ENCODE data around the gene EXD1. TPM values are rescaled to one million over a fixed set of nuclear protein-coding genes. Genes with fewer than 3 reads are reported as not detected.
A peak's percentile ranks its signal among the peaks of the same experiment; 100 is the strongest.
"Not testable (repeated sequence)": the region's sequence is repeated elsewhere in the genome, so short reads cannot be mapped to it uniquely, and the experiment has no call there.

EXD1 gene
- total RNA-seq, 2 donors from 2014 or later = not detected

DNA sequence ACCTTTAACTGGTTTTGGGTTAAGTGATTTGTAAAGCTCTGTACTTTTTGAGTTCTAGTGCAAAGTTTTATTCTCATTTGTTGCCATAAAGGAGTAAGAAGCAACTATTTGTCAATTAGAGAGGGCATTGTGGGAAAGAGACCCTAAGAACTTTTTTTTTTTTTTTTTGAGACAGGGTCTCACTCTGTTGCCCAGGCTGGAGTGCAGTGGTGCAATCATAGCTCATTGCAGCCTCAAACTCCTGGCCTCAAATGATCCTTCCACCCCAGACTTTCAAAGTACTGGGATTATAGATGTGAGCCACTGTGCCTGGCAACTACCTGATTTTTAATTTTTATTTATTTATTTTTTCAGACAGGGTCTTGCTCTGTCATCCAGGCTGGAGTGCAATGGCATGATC is 5.4 kb upstream of the EXD1 start:
- ATAC-seq = no peak
- intact Hi-C loops (cut with DNase I) = no loop called here

DNA sequence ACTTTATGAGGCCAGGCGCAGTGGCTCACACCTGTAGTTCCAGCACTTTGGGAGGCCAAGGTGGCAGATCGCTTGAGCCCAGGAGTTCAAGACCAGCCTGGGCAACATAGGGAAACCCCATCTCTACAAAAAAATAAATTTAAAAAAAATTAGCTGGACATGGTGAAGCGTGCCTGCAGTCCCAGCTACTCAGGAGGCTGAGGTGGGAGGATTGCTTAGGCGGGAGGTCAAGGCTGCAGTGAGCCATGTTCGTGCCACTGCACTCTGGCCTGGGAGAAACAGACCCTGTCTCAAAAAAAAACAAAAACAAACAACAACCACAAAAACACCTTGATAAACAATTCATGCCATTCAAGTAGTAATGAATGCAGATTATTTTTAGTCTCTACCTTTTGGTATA is 4.7 kb upstream of the EXD1 start:
- intact Hi-C loops (cut with DNase I); DNase-seq; ATAC-seq: not testable (repeated sequence)

More for the DNA sequence above, 5.4 kb upstream of the EXD1 start:
- DNase-seq = no peak

DNA sequence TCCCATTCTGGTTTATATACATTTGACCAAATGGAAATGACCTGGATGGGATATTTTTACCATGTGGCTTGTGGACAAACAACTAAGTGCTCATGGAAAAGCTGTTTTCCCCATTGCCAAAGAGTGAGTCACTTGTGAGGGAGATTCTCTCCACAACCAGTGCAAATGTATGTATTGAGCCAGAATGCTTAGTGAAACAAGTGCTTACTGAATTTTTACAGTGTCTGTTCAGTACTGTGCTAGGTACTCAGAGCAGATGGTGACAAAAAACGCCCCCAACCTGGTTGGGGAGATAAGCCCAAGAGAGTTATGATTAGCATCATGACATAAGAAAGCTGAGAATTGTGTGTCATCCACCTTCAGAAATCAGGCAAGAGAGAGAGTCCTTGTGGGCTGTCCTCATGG is 2.8 kb upstream of the EXD1 start:
- DNase-seq = no peak
- ATAC-seq = no peak
- intact Hi-C loops (cut with DNase I) = loop anchor here in 1 of 2 donors (5.0 kb wide), 1 partner anchor 49 kb away; no protein-coding TSS in a partner anchor

DNA sequence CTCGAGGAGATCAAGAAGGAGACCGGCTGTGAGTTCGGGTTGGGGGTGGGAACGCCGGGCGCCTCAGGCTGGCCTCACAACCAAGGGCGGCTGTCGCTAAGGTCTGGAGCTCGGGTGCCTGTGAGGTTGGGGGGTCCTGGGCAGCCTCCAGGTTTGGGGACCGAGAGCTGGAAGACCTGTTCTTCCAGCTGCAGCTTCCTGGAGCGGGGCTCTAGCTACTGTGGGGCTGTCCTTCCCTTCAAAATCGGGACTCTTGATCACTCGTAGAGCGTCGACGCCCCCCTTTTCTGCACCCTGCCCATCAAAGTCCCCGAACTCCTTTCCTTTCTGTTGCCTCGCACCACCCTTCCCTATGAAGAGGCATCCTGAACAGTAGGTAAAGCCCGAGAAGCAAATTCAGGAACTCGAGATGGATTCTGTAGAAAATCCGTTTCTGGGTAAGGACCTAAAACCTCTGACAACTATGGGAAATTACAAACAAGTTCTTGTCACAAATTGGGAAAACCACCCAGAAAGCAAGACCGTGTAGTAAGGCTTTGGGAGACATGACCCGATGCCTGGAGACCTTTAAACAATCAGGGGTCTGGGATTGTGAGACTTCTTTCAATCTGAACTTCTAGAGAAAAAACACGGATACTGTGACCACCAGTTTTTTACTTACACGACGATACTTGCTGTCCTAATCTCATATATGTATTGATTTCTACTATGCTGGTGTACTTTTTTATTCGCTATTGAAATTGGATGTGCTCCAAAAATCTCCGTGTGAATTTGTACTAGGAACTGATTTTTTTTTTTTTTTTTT is 1.1 kb upstream of the EXD1 start:
- ATAC-seq (peak; percentile 50 to 59), DNase-seq (no peak)
- intact Hi-C loops (cut with DNase I) = loop anchor here in 1 of 2 donors (5.0 kb wide), 1 partner anchor 51 kb away; no protein-coding TSS in a partner anchor

GRCh38 chr15:41230345-41230649 is 260 bp downstream of the EXD1 start:
- no peak for ATAC-seq
- intact Hi-C loops (cut with DNase I) = loop anchor here in 1 of 2 donors (5.0 kb wide), 1 partner anchor 52 kb away; no protein-coding TSS in a partner anchor
- DNase-seq = no peak

GRCh38 chr15:41219381-41219780 is 11.2 kb downstream of the EXD1 start:
- no peak for DNase-seq
- intact Hi-C loops (cut with DNase I) = no loop called here
- no peak for ATAC-seq

DNA sequence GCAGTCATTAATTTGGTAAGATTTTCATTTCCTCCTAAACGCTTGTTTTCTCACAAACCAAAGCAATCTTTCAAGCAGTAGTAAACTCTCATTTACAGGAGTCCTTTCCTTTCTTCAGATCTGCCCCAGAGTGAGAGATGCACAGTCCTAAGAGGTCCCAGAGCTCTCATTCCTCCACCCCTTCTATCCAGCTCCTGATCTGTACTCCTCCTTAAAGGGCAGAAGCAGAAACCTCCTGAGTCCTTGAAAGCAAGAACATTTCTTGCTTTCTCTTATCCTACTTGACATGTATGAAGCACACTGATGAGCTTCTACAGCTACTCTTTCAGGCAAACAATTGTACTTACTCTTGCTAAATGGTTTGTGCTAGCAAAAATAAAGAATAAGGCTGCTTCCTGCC is 11.7 kb downstream of the EXD1 start:
- DNase-seq (no peak), ATAC-seq (no peak)
- intact Hi-C loops (cut with DNase I) = no loop called here

DNA sequence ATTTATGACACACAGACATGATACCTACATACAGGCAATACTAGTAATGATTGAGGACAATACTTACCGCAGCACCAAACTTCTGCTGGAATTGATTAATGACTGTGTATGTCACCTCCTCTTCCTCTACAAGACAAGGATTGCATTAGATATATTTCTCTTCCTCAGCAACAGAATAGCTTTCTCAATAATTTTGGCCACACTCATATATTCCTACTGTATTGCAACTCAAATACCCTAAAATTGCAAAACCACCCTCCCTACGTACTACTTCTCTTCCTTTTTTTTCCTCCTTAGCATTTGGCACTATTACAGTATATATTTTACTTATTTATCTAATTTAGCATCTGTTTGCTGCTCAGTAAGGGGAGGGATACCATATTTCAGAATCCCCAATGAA is 14.8 kb downstream of the EXD1 start:
- DNase-seq = no peak
- intact Hi-C loops (cut with DNase I) = no loop called here
- ATAC-seq = no peak

DNA sequence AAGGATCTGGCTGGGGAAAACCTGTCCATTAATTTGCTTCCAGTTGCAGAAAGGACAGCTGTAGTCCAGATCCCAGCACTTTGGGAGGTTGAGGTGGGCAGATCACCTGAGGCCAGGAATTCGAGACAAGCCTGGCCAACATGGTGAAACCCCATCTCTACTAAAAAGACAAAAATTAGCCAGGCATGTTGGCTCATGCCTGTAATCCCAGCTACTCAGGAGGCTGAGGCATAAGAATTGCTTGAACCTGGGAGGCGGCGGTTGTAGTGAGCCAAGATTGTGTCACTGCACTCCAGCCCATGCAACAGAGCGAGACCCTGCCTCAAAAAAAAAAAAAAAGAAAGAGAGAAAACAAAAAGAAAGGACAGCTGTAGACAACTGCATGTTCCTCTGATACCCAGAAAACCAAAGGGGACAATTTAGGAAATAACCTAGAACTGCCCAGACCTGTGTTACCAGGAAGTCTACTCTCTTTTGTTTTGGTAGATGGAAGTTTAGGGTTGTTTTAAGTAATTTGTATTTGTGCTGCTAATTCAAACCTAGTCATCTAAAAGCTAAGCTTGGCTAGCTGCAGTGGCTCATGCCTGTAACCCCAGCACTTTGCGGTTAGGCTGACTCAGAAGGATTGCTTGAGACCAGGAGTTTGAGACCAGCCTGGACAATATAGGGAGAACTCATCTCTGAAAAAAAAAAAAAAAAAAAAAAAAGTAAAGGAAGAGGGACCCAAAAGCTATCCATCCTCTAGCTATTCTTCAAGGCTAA is 22.7 kb downstream of the EXD1 start:
- intact Hi-C loops (cut with DNase I) = no loop called here
- ATAC-seq = no peak

DNA sequence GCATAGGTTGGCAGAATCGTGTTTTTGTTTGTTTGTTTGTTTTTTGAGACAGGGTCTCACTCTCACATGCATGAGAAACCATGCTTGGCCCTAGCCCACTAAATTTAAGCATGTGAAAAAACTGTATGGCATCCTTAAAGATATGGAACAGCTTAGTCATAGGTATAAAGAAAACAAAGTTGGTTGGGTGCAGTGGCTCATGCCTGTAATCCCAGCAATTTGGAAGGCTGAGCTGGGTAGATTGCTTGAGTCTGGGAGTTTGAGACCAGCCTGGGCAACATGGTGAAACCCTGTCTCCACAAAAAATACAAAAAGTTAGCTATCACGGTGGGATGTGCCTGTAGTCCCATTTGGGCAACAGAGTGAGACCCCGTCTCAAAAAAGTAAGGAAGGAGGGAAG is 25.2 kb downstream of the EXD1 start:
- intact Hi-C loops (cut with DNase I) = no loop called here
- no peak for DNase-seq
- no peak for ATAC-seq

More for the DNA sequence above, 22.7 kb downstream of the EXD1 start:
- no peak for DNase-seq

GRCh38 chr15:41203395-41203794 is 27.2 kb downstream of the EXD1 start:
- intact Hi-C loops (cut with DNase I) = no loop called here
- no peak for ATAC-seq
- DNase-seq = no peak

DNA sequence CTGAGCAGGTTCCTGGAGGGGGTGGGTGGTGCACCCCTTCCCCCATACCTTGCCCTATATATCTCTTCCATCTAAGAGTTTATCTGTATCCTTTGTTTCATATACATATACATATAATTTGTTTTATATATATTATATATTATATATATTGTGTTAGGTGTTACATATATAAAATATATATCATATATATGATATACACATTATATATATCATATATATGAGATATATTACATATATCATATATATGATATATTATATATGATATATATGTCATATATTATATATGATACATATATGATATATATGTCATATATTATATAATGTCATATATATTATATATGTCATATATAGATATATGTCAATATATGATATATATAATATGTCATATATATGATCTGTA is 31.1 kb downstream of the EXD1 start:
- intact Hi-C loops (cut with DNase I) = no loop called here
- ATAC-seq (no peak), DNase-seq (no peak)

DNA sequence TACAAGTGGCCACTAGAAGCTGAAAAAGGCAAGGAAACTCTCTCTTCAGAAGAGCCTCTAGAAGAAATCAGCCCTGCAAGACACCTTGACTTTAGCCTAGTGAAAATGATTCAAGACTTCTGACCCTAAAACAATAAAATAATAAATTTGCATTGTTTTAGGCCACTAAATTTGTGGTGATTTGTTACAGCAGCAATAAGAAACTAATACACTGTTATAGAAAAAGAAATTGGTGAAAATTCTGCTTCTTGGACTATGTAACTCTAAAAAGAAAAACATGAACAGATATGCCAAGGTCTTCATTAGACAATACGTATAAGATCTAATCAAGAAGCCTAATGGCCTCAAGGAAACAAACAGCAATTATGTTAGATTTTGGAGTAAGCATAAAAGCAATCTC is 36.1 kb downstream of the EXD1 start:
- DNase-seq (no peak), ATAC-seq (no peak)
- intact Hi-C loops (cut with DNase I) = no loop called here

DNA sequence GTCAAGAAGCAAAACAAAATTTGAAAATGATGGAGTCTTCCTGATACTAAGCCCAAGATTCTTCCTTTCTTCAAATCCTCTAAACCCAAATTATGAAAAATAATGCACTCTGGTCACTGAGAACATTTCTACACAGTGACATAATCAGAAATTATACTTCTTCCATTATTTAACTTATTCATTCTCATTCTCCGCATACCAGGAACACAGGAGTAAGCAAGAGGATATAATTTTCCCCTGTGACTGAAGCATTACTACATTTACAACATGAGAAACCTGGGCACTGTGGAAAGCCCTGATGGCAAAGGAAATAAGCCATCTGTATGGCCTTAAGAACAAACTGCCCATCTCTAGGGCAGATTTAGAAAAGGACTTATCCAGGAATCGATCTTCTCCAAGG is 47.0 kb downstream of the EXD1 start:
- intact Hi-C loops (cut with DNase I) = loop anchor here (10.0 kb wide), 2 partner anchors 159 to 279 kb away; no protein-coding TSS in a partner anchor
- DNase-seq (no peak), ATAC-seq (no peak)

- intact Hi-C loops (cut with DNase I) = loop anchor here (10.0 kb wide), 2 partner anchors 157 to 277 kb away; no protein-coding TSS in a partner anchor
- ATAC-seq (no peak), DNase-seq (no peak)
Measured at GRCh38 chr15:41182266-41182665, 48.3 kb downstream of the EXD1 start.

DNA sequence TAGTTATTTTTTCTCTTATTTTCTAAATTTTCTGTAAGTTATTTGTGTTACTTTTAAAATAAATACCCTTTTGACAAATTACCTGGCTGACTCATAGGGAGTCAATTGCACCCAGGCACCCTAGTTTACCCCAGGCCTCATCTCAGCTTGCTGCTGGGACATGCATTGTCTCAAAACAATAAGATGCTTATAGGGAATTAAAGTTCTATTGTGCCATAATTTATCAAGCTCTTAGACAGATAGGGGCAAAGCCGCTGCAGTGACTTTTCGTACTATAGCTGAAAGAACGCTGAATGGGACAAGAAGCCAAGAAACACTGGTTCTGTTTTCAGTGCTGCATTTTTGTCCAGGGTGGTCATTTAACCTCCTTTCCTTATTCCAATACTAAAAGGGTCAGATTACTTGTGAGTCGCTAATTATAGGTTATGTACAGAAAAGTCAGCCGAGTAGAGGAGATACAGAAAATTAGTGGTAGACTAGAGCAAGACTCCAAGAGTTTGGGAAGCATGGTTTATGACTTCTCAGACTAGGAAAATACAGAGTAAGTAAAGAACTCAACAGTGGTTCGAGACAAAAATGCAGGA is 50.3 kb downstream of the EXD1 start:
- ATAC-seq (no peak), DNase-seq (no peak)
- intact Hi-C loops (cut with DNase I) = loop anchor here (10.0 kb wide), 2 partner anchors 155 to 275 kb away; no protein-coding TSS in a partner anchor

DNA sequence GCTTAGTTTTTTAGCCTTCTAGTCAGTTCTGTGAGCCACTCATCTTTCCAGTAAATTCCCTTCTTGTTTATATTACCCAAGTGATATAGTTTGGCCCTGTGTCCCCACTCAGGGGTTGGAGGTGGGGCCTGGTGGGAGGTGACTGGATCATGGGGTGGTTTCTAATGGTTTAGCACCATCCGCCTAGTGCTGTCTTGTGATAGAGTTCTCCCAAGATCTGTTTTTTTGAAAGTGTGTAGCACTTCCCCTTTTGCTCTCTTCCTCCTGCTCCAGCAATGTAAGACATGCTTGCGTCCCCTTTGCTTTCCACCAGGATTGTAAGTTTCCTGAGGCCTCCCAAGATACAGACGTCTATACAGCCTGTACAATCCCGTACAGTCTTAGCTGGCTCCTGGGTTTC is 60.8 kb downstream of the EXD1 start:
- ATAC-seq (no peak), DNase-seq (no peak)
- intact Hi-C loops (cut with DNase I) = no loop called here

GRCh38 chr15:41169086-41169485 is 61.5 kb downstream of the EXD1 start:
- DNase-seq = no peak
- no peak for ATAC-seq
- intact Hi-C loops (cut with DNase I) = no loop called here

DNA sequence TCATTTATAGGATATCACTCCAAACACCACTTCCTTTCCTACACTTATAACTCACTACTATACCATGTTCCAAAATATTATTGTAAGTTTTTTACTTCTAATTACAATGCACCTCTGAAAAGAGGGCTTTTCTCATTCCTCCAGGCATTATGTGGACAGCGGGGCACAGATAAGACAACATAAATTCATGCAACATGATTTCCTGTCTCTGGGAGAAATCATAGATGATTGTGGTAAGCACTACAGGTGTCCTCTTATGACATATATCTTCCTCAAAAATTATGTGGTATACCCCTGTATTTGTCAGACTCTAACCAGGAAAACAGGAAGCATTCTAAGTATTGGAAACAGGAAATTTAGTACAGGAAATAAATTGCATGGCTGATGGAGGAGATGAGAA is 68.8 kb downstream of the EXD1 start:
- peak in 1 of 2 donors; percentile 33 for ATAC-seq
- no peak for DNase-seq
- intact Hi-C loops (cut with DNase I) = no loop called here

- intact Hi-C loops (cut with DNase I) = no loop called here
Measured at GRCh38 chr15:41161336-41161735, 69.2 kb downstream of the EXD1 start.

More at GRCh38 chr15:41161336-41161735, 69.2 kb downstream of the EXD1 start:
- DNase-seq (no peak), ATAC-seq (peak in 1 of 2 donors; percentile 61)
